HG03280 (cell line): ENCODE measurements around the gene THAP6.
A peak's percentile ranks its signal among the peaks of the same experiment; 100 is the strongest.
"Not testable (repeated sequence)": the region's sequence is repeated elsewhere in the genome, so short reads cannot be mapped to it uniquely, and the experiment has no call there.

ENCODE experiments used
- ATAC-seq: cut with Tn5 transposase; IDR thresholded peaks from one replicate; pipeline ENCODE4 v1.9.1; 2021; ENCODE audit warnings: mild to moderate bottlenecking, moderate library complexity; ENCODE audit not compliant: unreplicated experiment

THAP6 gene, protein sequence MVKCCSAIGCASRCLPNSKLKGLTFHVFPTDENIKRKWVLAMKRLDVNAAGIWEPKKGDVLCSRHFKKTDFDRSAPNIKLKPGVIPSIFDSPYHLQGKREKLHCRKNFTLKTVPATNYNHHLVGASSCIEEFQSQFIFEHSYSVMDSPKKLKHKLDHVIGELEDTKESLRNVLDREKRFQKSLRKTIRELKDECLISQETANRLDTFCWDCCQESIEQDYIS

DNA sequence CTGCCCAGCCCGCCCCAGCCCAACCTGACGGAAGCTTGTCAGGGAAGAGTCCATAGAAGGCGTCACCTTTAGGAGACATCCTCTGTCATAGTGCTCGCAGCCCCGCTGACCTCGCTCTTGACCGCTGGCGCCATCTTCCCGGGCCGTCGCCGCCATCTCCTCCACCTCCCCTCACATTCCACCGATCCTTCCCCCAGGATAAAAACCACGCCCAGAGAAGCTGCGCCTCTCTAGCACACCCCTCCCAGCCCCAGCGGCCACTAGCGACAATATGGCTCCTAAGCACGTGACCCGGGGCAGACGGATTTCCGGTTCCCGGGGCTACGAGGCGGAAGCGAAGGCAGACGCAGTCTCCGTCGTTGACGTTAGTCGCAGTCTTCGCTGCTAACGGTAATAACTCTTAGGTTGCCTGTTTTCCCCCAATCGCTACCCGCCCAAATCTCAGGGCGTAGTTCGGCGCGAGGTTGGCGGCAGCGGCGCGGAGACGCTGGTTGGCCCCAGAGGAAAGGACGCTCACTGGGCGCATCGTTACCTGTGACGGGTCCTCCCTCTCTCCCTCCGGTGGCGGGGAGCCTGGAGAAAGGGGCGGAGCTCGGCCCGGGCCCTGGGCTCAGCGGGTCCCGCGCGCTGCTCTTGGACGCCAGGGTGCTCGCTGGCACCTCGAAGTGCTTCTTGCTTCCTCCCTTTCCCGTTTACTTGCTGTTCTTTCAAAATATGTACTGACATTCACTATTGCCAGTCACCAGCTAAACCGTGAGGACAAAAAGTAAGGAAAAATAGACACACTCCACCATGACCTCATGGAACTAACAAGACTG lies at the start of gene THAP6, which contains the start of gene RCHY1:
TSS of gene THAP6 (plus strand) at position 343 of the 818 bp plus-strand sequence. CDS start 980 bp downstream, outside the sequence.
TSS of gene RCHY1 (minus strand) at position 273 of the 818 bp plus-strand sequence. CDS start at position 156, 117 bp downstream.
- peak; percentile 95 for ATAC-seq

DNA sequence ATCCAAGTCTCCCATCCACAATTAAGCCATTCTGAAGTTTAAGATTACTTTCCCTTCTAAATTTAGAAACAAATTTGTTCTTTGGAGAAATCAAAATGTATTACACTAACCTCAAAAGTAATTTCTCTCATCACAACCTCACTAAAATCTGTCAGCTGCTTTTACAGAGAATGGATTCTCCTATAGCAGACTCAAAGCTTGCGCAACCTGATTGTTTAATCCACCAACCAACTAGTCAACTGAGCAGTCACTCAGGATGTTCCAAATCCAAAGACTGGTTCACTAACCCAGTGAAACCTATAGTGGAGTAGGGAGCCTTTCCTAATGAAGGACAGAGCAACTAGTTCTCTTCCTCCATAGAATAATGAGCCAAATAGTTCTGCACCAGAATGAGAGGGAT lies 44.4 kb upstream of the THAP6 start:
- ATAC-seq: no peak

DNA sequence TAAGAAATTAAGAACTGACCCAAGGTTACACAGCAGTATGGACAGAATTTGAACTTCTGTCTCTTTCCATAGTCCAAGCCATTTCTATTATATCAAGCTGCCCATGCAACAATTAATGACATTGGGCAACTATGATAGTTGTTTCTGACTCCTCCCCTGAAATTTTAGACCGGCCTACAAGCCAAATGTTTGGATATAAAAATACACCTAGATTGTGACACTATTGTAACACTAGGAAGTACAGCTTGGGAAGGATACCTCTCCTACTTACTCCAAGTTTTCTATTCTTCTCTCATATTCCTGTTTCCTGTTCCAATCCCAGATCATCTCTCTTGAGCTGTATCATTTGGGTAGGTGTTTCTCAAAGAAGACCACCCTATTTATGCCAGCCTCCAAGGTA lies 43.5 kb upstream of the THAP6 start:
- ATAC-seq: no peak

DNA sequence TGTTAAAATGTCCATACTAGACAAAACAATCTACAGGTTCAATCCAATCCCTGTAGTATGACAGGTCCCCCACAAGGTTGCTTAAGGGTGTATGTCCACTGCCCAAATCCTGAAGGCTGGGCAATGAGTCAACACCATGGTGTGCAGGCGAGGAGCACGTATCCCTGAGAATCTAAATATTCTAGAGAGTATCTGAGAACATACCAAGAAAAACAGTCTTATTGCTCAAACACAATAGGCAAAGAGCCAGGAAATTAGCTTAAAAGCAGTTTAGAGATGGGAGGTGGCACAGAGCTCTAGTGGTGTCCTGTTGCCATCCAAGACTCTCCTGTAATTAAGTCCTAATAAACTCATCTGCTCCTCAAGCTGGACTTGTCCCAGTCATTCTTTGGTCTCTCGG lies 37.1 kb upstream of the THAP6 start:
- ATAC-seq: no peak

DNA sequence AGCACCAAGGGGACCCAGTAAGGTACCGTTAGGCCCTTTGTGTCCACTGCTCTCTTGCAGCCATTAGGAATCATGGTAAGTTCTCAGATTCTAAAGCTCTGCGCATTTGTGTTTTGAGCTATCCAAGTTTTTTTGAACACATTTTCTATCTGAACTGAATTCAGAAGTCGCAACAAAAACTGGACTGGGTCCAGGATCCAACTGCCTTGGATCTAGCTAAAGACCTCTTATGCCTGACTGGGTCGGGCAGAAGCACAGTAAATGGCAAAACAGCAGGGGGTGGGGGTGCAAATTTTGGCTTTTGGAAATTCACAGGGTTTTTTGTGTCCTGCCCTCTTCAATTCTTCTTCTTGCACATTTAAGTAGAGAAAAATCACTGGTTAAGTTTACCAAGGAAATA lies 30.1 kb upstream of the THAP6 start:
- no peak for ATAC-seq

DNA sequence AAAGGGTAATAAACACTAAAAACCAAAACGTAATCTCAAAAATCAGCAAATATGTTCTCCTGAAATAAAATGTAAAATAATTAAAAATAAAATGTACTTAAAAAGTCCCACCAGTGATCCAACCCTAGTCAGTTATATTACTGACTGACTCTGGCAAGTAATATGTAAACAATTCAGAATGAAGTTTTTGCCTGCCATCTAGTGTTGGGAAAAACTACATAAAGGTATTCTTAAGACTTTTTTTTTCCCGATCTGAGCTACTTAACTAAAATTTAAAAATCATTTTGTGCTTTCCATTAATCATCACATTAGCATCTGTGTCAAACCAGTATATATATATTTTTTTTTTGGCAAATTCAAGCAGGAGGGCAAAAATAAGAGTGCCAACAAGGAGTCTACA lies 24.1 kb upstream of the THAP6 start:
- no peak for ATAC-seq

DNA sequence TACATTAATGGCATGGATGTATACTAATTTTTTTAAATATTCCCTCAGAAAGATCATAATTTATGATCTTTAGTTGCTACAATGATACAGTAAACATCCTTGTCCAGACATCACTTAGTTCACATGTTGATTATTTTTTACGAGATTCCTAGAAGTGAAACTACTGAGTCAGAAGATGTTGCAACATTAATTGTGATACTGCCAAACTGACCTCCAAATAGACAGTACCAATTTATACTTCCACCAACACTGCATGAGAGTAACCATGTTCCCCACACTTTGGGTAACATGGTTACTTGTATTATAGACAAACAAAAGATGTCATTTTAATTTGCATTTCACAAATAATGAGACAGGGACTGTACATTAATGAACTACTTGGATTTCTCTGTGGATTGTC lies 19.7 kb upstream of the THAP6 start:
- ATAC-seq: no peak

DNA sequence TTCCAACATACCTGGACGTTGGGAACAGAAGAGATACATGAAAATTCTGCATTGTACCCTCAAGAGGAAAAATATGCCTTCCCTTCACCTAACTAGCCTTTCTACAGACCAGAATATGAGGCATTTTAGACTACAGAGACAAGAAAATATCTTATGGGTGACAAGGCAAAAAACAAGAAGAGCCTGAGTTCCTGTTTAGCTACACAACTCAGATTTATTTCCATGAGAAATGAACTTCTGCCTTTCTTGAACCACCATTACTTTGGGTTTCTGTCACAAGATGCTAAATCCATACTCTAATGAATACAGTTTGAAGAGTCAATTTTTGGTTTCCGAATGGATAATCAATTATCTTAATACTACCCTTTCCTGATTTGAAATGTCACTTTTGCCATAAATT lies 18.8 kb upstream of the THAP6 start:
- no peak for ATAC-seq

DNA sequence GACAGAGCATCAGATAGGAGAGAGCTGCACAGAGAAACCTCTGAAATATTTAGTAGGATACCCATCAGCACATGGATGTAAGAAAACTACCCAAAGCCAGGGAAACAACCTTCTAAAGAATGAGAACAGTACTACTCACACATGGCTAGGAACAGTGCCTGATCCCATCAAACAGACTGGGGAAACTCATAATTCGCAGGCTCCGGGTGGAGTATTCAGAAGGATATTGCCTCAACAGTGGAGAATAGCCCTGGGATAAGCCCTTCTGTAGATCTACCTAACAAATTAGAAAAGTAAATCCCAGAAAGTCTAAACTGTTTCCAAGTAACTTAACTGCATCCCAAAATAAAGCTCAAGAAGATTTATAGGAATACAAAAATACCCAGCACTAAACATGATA lies 17.9 kb upstream of the THAP6 start:
- ATAC-seq: no peak

DNA sequence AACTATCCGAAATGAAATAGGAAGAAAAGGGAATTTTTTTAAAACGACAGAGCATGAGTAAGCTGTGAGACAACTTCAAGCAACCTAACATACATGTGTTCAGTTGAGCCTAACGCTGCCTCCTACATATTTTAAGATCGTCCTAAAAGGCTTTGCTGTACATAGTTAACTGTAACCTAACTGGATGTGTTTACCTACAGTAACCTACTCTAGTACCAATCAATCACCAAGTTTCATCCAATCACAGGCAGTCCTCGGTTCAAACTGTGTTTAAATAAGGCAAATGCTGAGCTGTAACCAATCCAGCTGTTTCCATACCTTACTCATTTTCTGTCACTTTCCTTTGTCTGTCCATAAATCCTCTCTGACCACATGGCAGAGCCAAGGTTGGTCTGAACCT lies 17.1 kb upstream of the THAP6 start:
- ATAC-seq: no peak

DNA sequence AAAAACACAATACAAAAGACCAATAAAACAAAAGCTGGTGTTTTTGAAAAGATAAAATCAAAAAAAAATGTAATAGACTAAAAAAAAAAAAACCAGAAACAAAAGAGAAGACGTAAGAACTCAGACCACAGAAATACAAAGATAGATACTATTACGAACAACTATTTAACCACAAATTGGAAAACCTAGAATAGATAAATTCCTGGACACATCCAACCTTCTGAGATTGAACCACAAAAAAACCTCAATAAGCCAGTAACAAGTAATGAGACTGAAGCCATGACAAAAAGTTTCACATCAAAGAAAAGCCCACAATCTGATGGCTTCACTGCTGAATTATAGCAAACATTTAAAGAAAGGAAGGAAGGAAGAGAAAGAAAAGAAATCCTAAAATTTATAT lies 16.2 kb upstream of the THAP6 start:
- no peak for ATAC-seq

DNA sequence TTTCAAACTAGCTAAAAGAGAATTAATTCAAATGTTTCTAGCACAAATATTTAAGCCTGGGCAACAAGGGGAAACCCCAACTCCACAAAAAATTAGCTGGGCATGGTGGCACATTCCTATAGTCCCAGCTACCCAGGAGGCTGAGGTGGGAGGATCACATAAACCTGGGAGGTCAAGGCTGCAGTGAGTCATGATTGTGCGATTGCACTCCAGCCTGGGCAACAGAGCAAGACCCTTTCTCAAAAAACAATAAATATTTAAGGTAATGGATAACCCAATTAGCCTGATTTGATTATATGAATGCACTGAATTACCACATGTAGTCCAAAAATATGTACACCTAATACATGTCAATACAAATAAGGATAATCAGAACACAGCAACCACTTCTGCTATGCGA lies 14.4 kb upstream of the THAP6 start:
- ATAC-seq: no peak

DNA sequence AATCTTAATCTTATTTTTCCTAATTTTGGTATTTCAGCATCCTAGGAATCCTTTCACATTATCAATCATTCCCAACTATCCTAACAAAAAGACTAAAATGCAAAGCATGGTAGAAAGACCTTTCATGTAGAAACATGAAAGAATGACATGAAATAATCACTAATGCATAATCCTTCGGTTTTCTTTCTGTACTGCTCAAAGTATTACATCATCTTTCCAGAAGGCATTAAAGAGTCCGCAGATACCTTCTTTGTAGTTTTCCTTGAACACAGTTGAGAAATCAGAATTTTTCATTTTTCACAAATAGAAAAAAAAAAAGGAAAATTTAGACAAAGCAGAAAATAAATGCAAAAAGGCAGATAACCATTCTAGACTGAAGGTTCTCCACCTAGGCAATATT lies 11.6 kb upstream of the THAP6 start:
- ATAC-seq: no peak

DNA sequence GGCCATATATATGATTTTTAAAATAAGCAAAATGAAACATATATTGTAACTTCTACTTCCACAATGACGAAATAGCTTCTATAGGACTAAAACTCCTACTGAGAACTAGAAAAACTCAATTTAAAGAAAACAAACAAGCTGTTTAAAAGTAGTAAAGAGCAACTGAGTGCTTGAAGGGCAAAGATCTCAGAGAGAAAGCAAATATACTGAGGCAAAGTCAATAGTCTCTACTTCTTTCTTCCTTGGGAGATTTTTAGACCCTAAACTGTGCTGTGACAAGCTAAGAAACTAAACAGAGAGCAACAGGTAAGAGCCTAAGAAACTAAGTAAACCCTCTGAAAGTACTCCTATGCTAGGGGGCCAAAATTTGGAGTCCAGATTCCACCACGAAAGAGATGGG lies 8.6 kb upstream of the THAP6 start:
- ATAC-seq: no peak

DNA sequence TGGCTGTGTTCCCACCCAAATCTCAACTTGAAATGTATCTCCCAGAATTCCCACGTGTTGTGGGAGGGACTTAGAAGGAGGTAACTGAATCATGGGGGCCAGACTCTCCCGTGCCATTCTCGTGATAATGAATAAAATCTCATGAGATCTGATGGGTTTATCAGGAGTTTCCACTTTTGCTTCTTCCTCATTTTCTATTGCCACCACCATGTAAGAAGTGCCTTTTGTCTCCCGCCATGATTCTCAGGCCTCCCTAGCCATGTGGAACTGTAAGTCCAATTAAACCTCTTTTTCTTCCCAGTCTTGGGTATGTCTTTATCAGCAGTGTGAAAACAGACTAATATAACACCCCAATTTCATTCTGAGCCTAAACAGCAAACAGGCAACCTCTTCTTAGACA lies 4.7 kb upstream of the THAP6 start:
- ATAC-seq: not testable (repeated sequence)

DNA sequence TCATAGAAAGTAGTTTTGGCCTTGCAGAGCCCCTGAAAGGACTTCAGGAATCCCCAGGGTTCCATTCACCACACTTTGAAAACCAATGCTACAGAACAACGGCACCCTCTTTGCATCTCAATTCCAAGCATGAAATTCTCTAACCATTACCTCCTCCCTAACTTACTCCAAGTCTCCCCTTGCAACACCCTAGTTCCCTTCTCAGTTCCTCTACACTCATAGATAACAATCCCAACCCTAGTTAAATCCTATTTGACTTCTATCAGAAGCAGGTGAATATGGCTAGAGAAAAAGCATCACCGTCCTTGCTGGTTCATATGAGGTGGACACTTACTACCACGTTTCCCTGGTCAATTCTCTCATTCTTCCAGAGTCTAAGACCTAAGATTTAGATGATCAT lies 2.4 kb upstream of the THAP6 start:
- ATAC-seq: no peak

DNA sequence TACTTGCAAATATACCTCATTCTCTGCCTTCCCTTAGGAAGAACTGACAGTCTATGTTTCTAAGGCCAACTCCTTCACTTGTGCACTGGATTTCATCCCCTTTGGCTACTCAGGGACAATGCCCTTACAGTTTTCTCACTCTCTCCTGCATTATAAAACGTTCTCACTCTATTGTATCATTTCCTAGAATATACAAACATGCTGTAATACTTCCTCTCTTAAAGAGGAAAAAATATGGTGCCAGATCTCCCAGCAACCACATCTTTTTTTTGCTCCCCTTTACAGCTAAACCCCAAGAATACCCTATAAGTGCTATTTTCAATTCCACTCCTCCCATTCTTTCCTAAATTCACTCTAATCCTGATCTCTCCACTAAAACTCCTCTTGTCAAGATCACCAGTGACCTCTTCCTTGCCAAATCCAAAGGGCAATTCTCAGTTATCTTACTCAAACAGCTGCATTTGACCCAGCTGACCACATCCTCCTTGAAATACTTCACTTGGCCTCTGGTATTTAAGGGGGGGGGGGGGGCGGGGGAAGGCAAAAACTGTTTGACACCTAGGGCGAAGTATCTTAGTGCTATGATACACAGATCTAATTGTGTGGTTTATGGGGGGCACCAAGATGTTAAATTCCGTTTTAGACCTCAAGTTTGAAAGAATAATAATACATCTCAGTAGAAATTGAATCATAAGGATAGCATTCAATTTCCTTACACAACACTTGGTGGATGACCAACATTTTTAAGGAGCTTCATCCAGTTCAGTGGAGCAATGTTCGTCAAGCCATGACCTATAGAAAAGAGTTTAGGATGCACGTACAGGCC lies 1.7 kb upstream of the THAP6 start:
- no peak for ATAC-seq

DNA sequence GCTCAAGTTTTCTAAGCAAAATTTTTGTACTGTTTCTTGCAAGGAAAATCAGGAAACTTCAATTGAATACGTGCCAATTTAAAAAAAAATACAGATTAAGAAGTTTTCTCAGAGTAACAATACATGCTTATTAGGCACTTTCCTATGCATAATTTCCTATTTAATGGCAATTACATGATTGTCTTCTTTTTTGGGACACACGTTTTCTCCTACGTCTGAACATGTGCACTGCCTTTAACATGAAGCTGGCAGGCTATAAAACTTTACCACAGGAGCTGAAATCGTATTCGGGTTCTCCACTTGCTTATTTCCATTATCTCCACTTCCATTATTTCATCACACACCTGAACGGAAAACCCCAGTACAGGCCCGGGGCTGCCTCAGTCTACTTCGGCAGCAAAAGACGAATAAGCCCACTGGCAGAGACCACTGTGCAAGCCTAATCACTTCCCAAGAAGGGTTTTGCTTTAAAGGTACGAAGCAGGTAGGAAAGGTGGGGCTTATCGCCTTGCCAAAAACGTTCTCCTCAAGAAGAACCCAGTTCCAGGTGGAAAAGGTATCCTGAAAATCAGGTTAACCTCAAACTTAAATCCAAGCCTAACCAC lies 645 bp upstream of the THAP6 start:
- ATAC-seq: peak; percentile 1

DNA sequence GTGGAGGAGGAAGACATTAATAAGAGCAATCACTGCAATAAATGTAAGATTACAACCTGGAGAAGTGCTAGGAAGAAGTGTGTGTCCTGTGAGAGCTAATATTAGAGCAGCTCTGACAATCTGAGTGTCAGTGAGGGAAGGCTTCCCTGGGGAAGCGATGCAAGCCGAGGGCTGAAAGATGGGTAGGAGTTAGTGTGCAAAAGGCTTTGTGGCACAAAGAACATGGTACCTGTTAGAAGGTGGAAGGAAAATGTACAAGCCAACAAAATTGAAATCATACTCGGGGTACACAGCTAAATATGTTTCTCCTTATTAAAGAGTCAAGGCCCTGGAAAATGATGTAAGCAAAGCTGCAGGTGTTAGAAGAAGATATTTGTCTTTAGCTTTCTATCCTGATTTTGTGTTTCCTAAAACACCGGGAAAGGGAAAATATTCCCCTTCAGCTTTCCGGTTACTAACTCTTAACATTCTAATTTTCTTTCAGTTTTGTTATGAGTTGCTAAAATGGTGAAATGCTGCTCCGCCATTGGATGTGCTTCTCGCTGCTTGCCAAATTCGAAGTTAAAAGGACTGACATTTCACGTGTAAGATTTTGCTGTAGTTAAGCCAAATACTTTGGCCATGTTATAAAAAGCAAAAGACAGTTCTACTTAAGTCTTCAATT lies 808 bp downstream of the THAP6 start:
- ATAC-seq: no peak

DNA sequence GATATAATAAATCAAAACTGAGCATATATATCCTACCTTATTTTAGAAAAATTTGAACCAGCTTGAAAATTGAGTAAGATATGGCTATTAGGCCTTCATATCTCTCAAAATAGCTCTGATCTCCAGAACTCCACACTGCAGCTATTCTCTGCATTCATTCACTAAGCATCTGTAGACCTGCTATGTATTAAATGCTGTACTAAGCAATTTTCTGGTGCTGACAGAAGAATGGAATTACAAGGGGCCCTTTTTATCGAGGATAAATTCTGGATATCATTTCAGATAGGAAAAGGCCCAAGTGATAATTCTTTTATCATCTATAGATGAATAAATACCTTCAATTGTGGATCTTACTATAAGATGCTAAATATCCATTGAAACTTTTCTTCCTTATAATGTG lies 1.9 kb downstream of the THAP6 start:
- no peak for ATAC-seq

DNA sequence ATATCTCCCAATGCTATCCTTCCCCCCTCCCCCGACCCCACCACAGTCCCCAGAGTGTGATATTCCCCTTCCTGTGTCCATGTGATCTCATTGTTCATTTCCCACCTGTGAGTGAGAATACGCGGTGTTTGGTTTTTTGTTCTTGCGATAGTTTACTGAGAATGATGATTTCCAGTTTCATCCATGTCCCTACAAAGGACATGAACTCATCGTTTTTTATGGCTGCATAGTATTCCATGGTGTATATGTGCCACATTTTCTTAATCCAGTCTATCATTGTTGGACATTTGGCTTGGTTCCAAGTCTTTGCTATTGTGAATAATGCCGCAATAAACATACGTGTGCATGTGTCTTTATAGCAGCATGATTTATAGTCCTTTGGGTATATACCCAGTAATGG lies 5.2 kb downstream of the THAP6 start:
- not testable (repeated sequence) for ATAC-seq
